K562 (cell line): ENCODE measurements around the gene NIPAL3. TPM values are rescaled to one million over a fixed set of nuclear protein-coding genes. Genes with fewer than 3 reads are reported as not detected.
A peak's percentile ranks its signal among the peaks of the same experiment; 100 is the strongest.

ENCODE experiments used
- ATF2 ChIP-seq: sonication (generic); formaldehyde crosslinking; IDR thresholded peaks from 2 replicates; pipeline ENCODE4 v1.8.1; 2022; ENCODE audit warnings: missing genetic modification reagents
- CBX5 ChIP-seq: IDR thresholded peaks from 2 replicates; pipeline ENCODE4 v1.6.1; 2014; ENCODE audit warnings: low read depth, borderline replicate concordance
- DLX4 ChIP-seq: fragments of 250-450 bp; sonication (Bioruptor Pico); IDR thresholded peaks from 2 replicates; pipeline ENCODE4 v1.6.1; 2021; ENCODE audit warnings: mild to moderate bottlenecking
- HOMEZ ChIP-seq: fragments of 250-450 bp; sonication (Bioruptor Pico); IDR thresholded peaks from 2 replicates; pipeline ENCODE4 v1.4.0; 2020; ENCODE audit warnings: mild to moderate bottlenecking, moderate library complexity
- KHSRP ChIP-seq: fragments of 450-650 bp; IDR thresholded peaks from 2 replicates; pipeline ENCODE4 v1.6.1; 2017
- MTF1 ChIP-seq: fragments of 250-450 bp; sonication (Bioruptor Pico); IDR thresholded peaks from 2 replicates; pipeline ENCODE4 v1.9.0; 2021; ENCODE audit warnings: moderate library complexity, mild to moderate bottlenecking, inconsistent platforms, borderline replicate concordance
- NCOA2 ChIP-seq, 2 experiments: fragments of 450-650 bp; IDR thresholded peaks; 2 replicates each; pipeline ENCODE4 v1.6.1; 2018; ENCODE audit warnings: mild to moderate bottlenecking in 2 of 2, moderate library complexity in 1 of 2; ENCODE audit not compliant: partially characterized antibody in 2 of 2
- NELFE ChIP-seq: IDR thresholded peaks from 2 replicates; pipeline ENCODE4 v1.6.1; 2011; ENCODE audit warnings: mild to moderate bottlenecking; ENCODE audit not compliant: insufficient read depth, insufficient read length
- RBM17 ChIP-seq: fragments of 200-400 bp; formaldehyde crosslinking; IDR thresholded peaks from 2 replicates; pipeline ENCODE4 v1.6.1; 2017; ENCODE audit warnings: low read depth, mild to moderate bottlenecking, low read length, borderline replicate concordance
- RNF219 ChIP-seq: fragments of 250-450 bp; sonication (Bioruptor Pico); IDR thresholded peaks from 2 replicates; pipeline ENCODE4 v1.5.0; 2022; ENCODE audit warnings: mild to moderate bottlenecking
- SMAD3 ChIP-seq: fragments of 450-650 bp; formaldehyde crosslinking; conservative IDR thresholded peaks from 2 replicates; pipeline ENCODE4 v1.4.0; 2020; ENCODE audit warnings: mild to moderate bottlenecking
- SNAPC5 ChIP-seq: fragments of 250-450 bp; sonication (Bioruptor Pico); IDR thresholded peaks from 2 replicates; pipeline ENCODE4 v1.8.0; 2021; ENCODE audit warnings: moderate library complexity, mild to moderate bottlenecking, inconsistent platforms
- SNIP1 ChIP-seq: fragments of 450-650 bp; IDR thresholded peaks from 2 replicates; pipeline ENCODE4 v1.7.1; 2017; ENCODE audit warnings: low read depth, mild to moderate bottlenecking
- SNRNP70 ChIP-seq: fragments of 200-400 bp; formaldehyde crosslinking; optimal IDR thresholded peaks from 2 replicates; pipeline ENCODE3; 2017; ENCODE audit warnings: low read depth, low read length
- TBL1XR1 ChIP-seq, 2 experiments: IDR thresholded peaks; 2 replicates each; pipeline ENCODE4 v1.6.1; 2012; ENCODE audit warnings: improper control_type of control experiment in 2 of 2, low read length in 2 of 2, mild to moderate bottlenecking in 1 of 2
- THAP12 ChIP-seq: fragments of 250-450 bp; sonication (Bioruptor Pico); IDR thresholded peaks from 2 replicates; pipeline ENCODE4 v1.9.0; 2021; ENCODE audit warnings: mild to moderate bottlenecking, inconsistent platforms
- ZNF280A ChIP-seq: fragments of 450-650 bp; IDR thresholded peaks from 2 replicates; pipeline ENCODE4 v1.6.1; 2018; ENCODE audit warnings: mild to moderate bottlenecking, low read depth; ENCODE audit not compliant: partially characterized antibody
- ZNF695 ChIP-seq: fragments of 450-650 bp; formaldehyde crosslinking; IDR thresholded peaks from 2 replicates; pipeline ENCODE4 v1.4.0; 2020; ENCODE audit warnings: mild to moderate bottlenecking, moderate library complexity
- ZNF79 ChIP-seq: fragments of 250-450 bp; sonication (Bioruptor Pico); IDR thresholded peaks from 2 replicates; pipeline ENCODE4 v1.4.0; 2020; ENCODE audit warnings: low read depth, mild to moderate bottlenecking, moderate library complexity
- polyA plus RNA-seq, 8 experiments: library from polyadenylated mRNA; depleted of rRNA in 4 of 8; stranded (reverse) in 5 of 8; unstranded in 3 of 8; fragments of >200 nt; fragmentation: Nextera tagmentation in 2 of 8; fragmentation: Illumina TruSeq in 1 of 8; extraction: Ambion mirVana in 2 of 8; extraction: Trizol in 1 of 8; gene quantifications; 2 replicates each; pipeline versions ENCODE4 v1.2.1 to v1.2.3, GENCODE V29; 2011 to 2014; ENCODE audit warnings: inconsistent platforms in 1 of 8, missing spikeins in 1 of 8
- total RNA-seq, 7 experiments: library from RNA; depleted of rRNA in 6 of 7; stranded (reverse); fragments of >200 nt in 6 of 7; fragmentation: Illumina TruSeq in 2 of 7; extraction: Trizol in 2 of 7; gene quantifications; 2 replicates each; pipeline versions ENCODE4 v1.2.1 to v1.2.3, GENCODE V29; 2011 to 2021; ENCODE audit warnings: low replicate concordance in 1 of 7

The NIPAL3 gene
- total and polyA plus RNA-seq, 9 of the 15 experiments (the other 6 are each of a cell fraction or from before 2014, with no cell fraction given), result 10.5 to 26.3 (median 16.0) TPM

GRCh38 chr1:24415334-24415909, at the start of gene NIPAL3 (continued):
- TF ChIP-seq RNF219 (CRISPR knock-in tag) (no peak), DLX4 (no peak), SNRNP70 (no peak), TBL1XR1 (IDR thresholded peaks at IDR 0.05; ENCODE audit: low read length in 2 of 2) (no peak; a peak in 1 of 4 replicates), ZNF79 (no peak), SMAD3 (no peak), ZNF695 (CRISPR knock-in tag) (no peak), ATF2 (CRISPR knock-in tag) (no peak), MTF1 (CRISPR knock-in tag) (no peak), RBM17 (no peak), HOMEZ (CRISPR knock-in tag) (no peak), CBX5 (no peak), NELFE (no peak), SNAPC5 (CRISPR knock-in tag) (no peak), NCOA2 (IDR thresholded peaks at IDR 0.05; ENCODE audit: partially characterized antibody in 2 of 2) (no peak), THAP12 (peak; percentile 36; the same call in 1 of the 2 replicates), ZNF280A (no peak), SNIP1 (no peak), KHSRP (no peak)
